Activated CD8-positive, alpha-beta T cell treated with anti-CD3 and anti-CD28 coated beads, Interleukin-2, amount 10 ng/mL, durations not matched to agents 7 days and 5 days (primary cell): ENCODE results near the gene LRBA. TPM values are rescaled to one million over a fixed set of nuclear protein-coding genes. Genes with fewer than 3 reads are reported as not detected.
"Not testable (repeated sequence)": the region's sequence is repeated elsewhere in the genome, so short reads cannot be mapped to it uniquely, and the experiment has no call there.

Source experiments
- ATAC-seq: fragments of 150-1000 bp; cut with Tn5 transposase; one replicate; pipeline ENCODE4 v1.10.0; 2021; ENCODE audit warnings: moderate library complexity
- CTCF ChIA-PET: fragments of 350-600 bp; sonication (Branson Sonifier 250); formaldehyde crosslinking; loops from one replicate; lab custom pipeline; 2021; ENCODE audit warnings: antibody characterized with exemption; lab: Charles Lee
- POLR2A ChIA-PET: fragments of 350-600 bp; sonication (Branson Sonifier 250); formaldehyde crosslinking; loops from one replicate; lab custom pipeline; 2021; ENCODE audit warnings: antibody characterized with exemption; lab: Charles Lee
- DNase-seq: peaks from one replicate; pipeline ENCODE4 v3.0.0-alpha.2; 2020
- H3K27ac Mint-ChIP-seq: one replicate; pipeline ENCODE4 v1.8.0; 2021; ENCODE audit warnings: mild to moderate bottlenecking, mixed read lengths
- H3K27me3 Mint-ChIP-seq: one replicate; pipeline ENCODE4 v1.8.0; 2021; ENCODE audit warnings: low read depth, mixed read lengths
- H3K36me3 Mint-ChIP-seq: one replicate; pipeline ENCODE4 v1.8.0; 2021; ENCODE audit warnings: low read depth, mixed read lengths
- H3K4me1 Mint-ChIP-seq: one replicate; pipeline ENCODE4 v1.8.0; 2021; ENCODE audit warnings: low read depth, mixed read lengths
- H3K4me3 Mint-ChIP-seq: one replicate; pipeline ENCODE4 v1.8.0; 2021; ENCODE audit warnings: mild to moderate bottlenecking, mixed read lengths
- H3K9me3 Mint-ChIP-seq: one replicate; pipeline ENCODE4 v1.8.0; 2022; ENCODE audit warnings: mixed read lengths; ENCODE audit not compliant: insufficient read depth
- total RNA-seq, 2 experiments: library from RNA; stranded (reverse); gene quantifications; one replicate each; pipeline ENCODE4 v1.2.3, GENCODE V29; 2021

Gene LRBA
- total RNA-seq, 2 experiments from 2014 or later: 43.3 to 44.5 TPM

GRCh38 chr4:150518559-150518958, 496.5 kb downstream of the LRBA start:
- ChIA-PET POLR2A (no interaction called here), CTCF (no interaction called here)
- no peaks in the 10 kb centered on the region for H3K4me1 Mint-ChIP-seq
- no peak for ATAC-seq
- H3K4me3 Mint-ChIP-seq: no peak overlapping the region
- no peak overlapping the region for H3K27ac Mint-ChIP-seq
- DNase-seq: no peak
- no peaks in the 10 kb centered on the region for H3K9me3 Mint-ChIP-seq
- no peaks in the 10 kb centered on the region for H3K36me3 Mint-ChIP-seq
- H3K27me3 Mint-ChIP-seq: no peaks in the 10 kb centered on the region

GRCh38 chr4:150515135-150515534, 499.9 kb downstream of the LRBA start:
- DNase-seq (no peak), ATAC-seq (no peak)
- no peaks in the 10 kb centered on the region for H3K27me3 Mint-ChIP-seq
- CTCF ChIA-PET: interaction anchor here (1.0 kb wide), 1 partner anchor 352 kb away, joined by 3 read pairs; no protein-coding TSS in a partner anchor
- H3K4me1 Mint-ChIP-seq: no peaks in the 10 kb centered on the region
- no peak overlapping the region for H3K4me3 Mint-ChIP-seq
- H3K9me3 Mint-ChIP-seq: no peaks in the 10 kb centered on the region
- H3K36me3 Mint-ChIP-seq: no peaks in the 10 kb centered on the region
- POLR2A ChIA-PET: no interaction called here
- H3K27ac Mint-ChIP-seq: no peak overlapping the region

GRCh38 chr4:150514709-150515108, 500.4 kb downstream of the LRBA start:
- Mint-ChIP-seq H3K4me1 (no peaks in the 10 kb centered on the region), H3K9me3 (no peaks in the 10 kb centered on the region), H3K27me3 (no peaks in the 10 kb centered on the region), H3K4me3 (no peak overlapping the region), H3K27ac (no peak overlapping the region), H3K36me3 (no peaks in the 10 kb centered on the region)
- DNase-seq (no peak), ATAC-seq (no peak)
- POLR2A ChIA-PET: no interaction called here
- CTCF ChIA-PET: interaction anchor here (1.0 kb wide), 1 partner anchor 352 kb away, joined by 3 read pairs; no protein-coding TSS in a partner anchor

- H3K4me1 Mint-ChIP-seq: no peaks in the 10 kb centered on the region
- peaks cover 3% of the 10 kb centered on the region for H3K36me3 Mint-ChIP-seq
- POLR2A ChIA-PET: no interaction called here
- ATAC-seq (no peak), DNase-seq (no peak)
- CTCF ChIA-PET: no interaction called here
- H3K27ac Mint-ChIP-seq: no peak overlapping the region
- no peak overlapping the region for H3K4me3 Mint-ChIP-seq
- no peaks in the 10 kb centered on the region for H3K9me3 Mint-ChIP-seq
- H3K27me3 Mint-ChIP-seq: no peaks in the 10 kb centered on the region
Measured at GRCh38 chr4:150510176-150510865, 504.8 kb downstream of the LRBA start.

GRCh38 chr4:150507656-150508055, 507.4 kb downstream of the LRBA start:
- CTCF ChIA-PET, H3K9me3 Mint-ChIP-seq, ATAC-seq, H3K27ac Mint-ChIP-seq, DNase-seq, H3K36me3 Mint-ChIP-seq, H3K4me1 Mint-ChIP-seq, POLR2A ChIA-PET, H3K27me3 Mint-ChIP-seq, H3K4me3 Mint-ChIP-seq: not testable (repeated sequence)

GRCh38 chr4:150501983-150502382, 513.1 kb downstream of the LRBA start:
- POLR2A ChIA-PET: no interaction called here
- DNase-seq (no peak), ATAC-seq (no peak)
- Mint-ChIP-seq H3K4me3 (no peak overlapping the region), H3K9me3 (no peaks in the 10 kb centered on the region), H3K27ac (no peak overlapping the region), H3K4me1 (no peaks in the 10 kb centered on the region), H3K27me3 (no peaks in the 10 kb centered on the region), H3K36me3 (peaks cover 14% of the 10 kb centered on the region)
- CTCF ChIA-PET: no interaction called here

- ChIA-PET CTCF (interaction anchor here (1.1 kb wide), 1 partner anchor 36 kb away, joined by 3 read pairs; no protein-coding TSS in a partner anchor), POLR2A (no interaction called here)
- no peaks in the 10 kb centered on the region for H3K4me1 Mint-ChIP-seq
- no peaks in the 10 kb centered on the region for H3K27me3 Mint-ChIP-seq
- no peak overlapping the region for H3K27ac Mint-ChIP-seq
- no peak for DNase-seq
- no peak overlapping the region for H3K4me3 Mint-ChIP-seq
- ATAC-seq: no peak
- peaks cover 14% of the 10 kb centered on the region for H3K36me3 Mint-ChIP-seq
- H3K9me3 Mint-ChIP-seq: no peaks in the 10 kb centered on the region
Measured at GRCh38 chr4:150501009-150501727, 513.9 kb downstream of the LRBA start.

- ChIA-PET POLR2A (no interaction called here), CTCF (no interaction called here)
- no peaks in the 10 kb centered on the region for H3K27me3 Mint-ChIP-seq
- H3K4me1 Mint-ChIP-seq: no peaks in the 10 kb centered on the region
- H3K36me3 Mint-ChIP-seq: peaks cover 5% of the 10 kb centered on the region
- no peak overlapping the region for H3K4me3 Mint-ChIP-seq
- DNase-seq (no peak), ATAC-seq (no peak)
- H3K9me3 Mint-ChIP-seq: no peaks in the 10 kb centered on the region
- H3K27ac Mint-ChIP-seq: no peak overlapping the region
Measured at GRCh38 chr4:150497612-150498011, 517.5 kb downstream of the LRBA start.

- Mint-ChIP-seq H3K36me3 (no peaks in the 10 kb centered on the region), H3K27me3 (no peaks in the 10 kb centered on the region), H3K27ac (no peak overlapping the region), H3K4me3 (no peak overlapping the region), H3K9me3 (no peaks in the 10 kb centered on the region), H3K4me1 (no peaks in the 10 kb centered on the region)
- CTCF ChIA-PET: no interaction called here
- ATAC-seq (no peak), DNase-seq (no peak)
- POLR2A ChIA-PET: no interaction called here
Measured at GRCh38 chr4:150495550-150495949, 519.5 kb downstream of the LRBA start.

GRCh38 chr4:150493851-150494250, 521.2 kb downstream of the LRBA start:
- ATAC-seq (no peak), DNase-seq (no peak)
- Mint-ChIP-seq H3K27me3 (no peaks in the 10 kb centered on the region), H3K4me1 (no peaks in the 10 kb centered on the region), H3K27ac (no peak overlapping the region), H3K36me3 (no peaks in the 10 kb centered on the region), H3K9me3 (no peaks in the 10 kb centered on the region), H3K4me3 (no peak overlapping the region)
- ChIA-PET CTCF (no interaction called here), POLR2A (no interaction called here)

- Mint-ChIP-seq H3K4me3 (no peak overlapping the region), H3K27ac (no peak overlapping the region), H3K9me3 (no peaks in the 10 kb centered on the region), H3K36me3 (no peaks in the 10 kb centered on the region), H3K4me1 (no peaks in the 10 kb centered on the region), H3K27me3 (no peaks in the 10 kb centered on the region)
- DNase-seq (no peak), ATAC-seq (no peak)
- ChIA-PET CTCF (no interaction called here), POLR2A (no interaction called here)
Measured at GRCh38 chr4:150491132-150492049, 523.7 kb downstream of the LRBA start.

GRCh38 chr4:150482581-150482980, 532.5 kb downstream of the LRBA start:
- no peaks in the 10 kb centered on the region for H3K4me1 Mint-ChIP-seq
- ChIA-PET POLR2A (no interaction called here), CTCF (no interaction called here)
- no peak overlapping the region for H3K27ac Mint-ChIP-seq
- H3K4me3 Mint-ChIP-seq: no peak overlapping the region
- no peak for ATAC-seq
- no peaks in the 10 kb centered on the region for H3K27me3 Mint-ChIP-seq
- no peaks in the 10 kb centered on the region for H3K9me3 Mint-ChIP-seq
- no peak for DNase-seq
- H3K36me3 Mint-ChIP-seq: peaks cover 9% of the 10 kb centered on the region
